Endothelial cell of umbilical vein (primary cell): Measurements from ENCODE around the gene KCNQ5.

Source experiments
- CTCF ChIP-seq, 2 donors: IDR thresholded peaks; 1 replicate in 1 of 2; 2 replicates in 1 of 2; pipeline ENCODE4 v1.5.1; 2011; ENCODE audit warnings: low read length in 2 of 2, mild to moderate bottlenecking in 2 of 2, moderate library complexity in 2 of 2, control low read depth in 1 of 2, inconsistent platforms in 1 of 2, low read depth in 1 of 2; ENCODE audit not compliant: insufficient read depth in 1 of 2; ENCODE audit errors: extremely low read depth in 1 of 2
- EZH2 ChIP-seq: IDR thresholded peaks from 2 replicates; pipeline ENCODE4 v1.6.1; 2012; ENCODE audit warnings: borderline replicate concordance, low read depth, mild to moderate bottlenecking, moderate library complexity, low read length, inconsistent platforms; ENCODE audit not compliant: severe bottlenecking
- MYC ChIP-seq: IDR thresholded peaks from one replicate; pipeline ENCODE4 v1.6.1; 2011; ENCODE audit warnings: mild to moderate bottlenecking, low read depth, low read length
- POLR2A ChIP-seq: IDR thresholded peaks from 2 replicates; pipeline ENCODE4 v1.6.1; 2012; ENCODE audit warnings: low read depth, mild to moderate bottlenecking, control low read depth, low read length
- TF ChIP-seq, protein P1 (sequence below): IDR thresholded peaks from 2 replicates; pipeline ENCODE4 v1.6.1; 2011; ENCODE audit not compliant: insufficient read depth, insufficient read length

- TF ChIP-seq CTCF (IDR thresholded peaks at IDR 0.05; ENCODE audit: extremely low read depth in 1 of 2, insufficient read depth in 1 of 2, low read depth in 1 of 2, low read length in 2 of 2) = no peak
- TF ChIP-seq, protein P1, sequence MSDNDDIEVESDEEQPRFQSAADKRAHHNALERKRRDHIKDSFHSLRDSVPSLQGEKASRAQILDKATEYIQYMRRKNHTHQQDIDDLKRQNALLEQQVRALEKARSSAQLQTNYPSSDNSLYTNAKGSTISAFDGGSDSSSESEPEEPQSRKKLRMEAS = no peak
- no peak for TF ChIP-seq POLR2A
- no peak for TF ChIP-seq MYC
- no peak for TF ChIP-seq EZH2
These were observed 344.9 kb downstream of the KCNQ5 start for GRCh38 chr6:72966628-72967280.
